Measurements from ENCODE around the gene LYRM2. TPM values are rescaled to one million over a fixed set of nuclear protein-coding genes. Genes with fewer than 3 reads are reported as not detected.
A peak's percentile ranks its signal among the peaks of the same experiment; 100 is the strongest.

The LYRM2 gene
- total RNA-seq, 1 donor from 2014 or later, result 11.3 TPM

GRCh38 chr6:89542866-89543265, 95.7 kb downstream of the LYRM2 start:
- no peak for DNase-seq (ENCODE audit: low read depth)
- peak overlapping the region; percentile 17 for H3K4me3 ChIP-seq (ENCODE audit: low read depth, low read length)
- no peak for TF ChIP-seq CTCF (conservative IDR thresholded peaks at IDR 0.05; ENCODE audit: low read depth, low read length)

GRCh38 chr6:89542081-89542857, 96.3 kb downstream of the LYRM2 start:
- peak overlapping the region; percentile 17 for H3K4me3 ChIP-seq (ENCODE audit: low read depth, low read length)
- DNase-seq (ENCODE audit: low read depth), result no peak
- TF ChIP-seq CTCF (conservative IDR thresholded peaks at IDR 0.05; ENCODE audit: low read depth, low read length), result no peak

GRCh38 chr6:89539779-89540178, 98.8 kb downstream of the LYRM2 start:
- no peak for DNase-seq (ENCODE audit: low read depth)
- TF ChIP-seq CTCF (conservative IDR thresholded peaks at IDR 0.05; ENCODE audit: low read depth, low read length), result no peak
- H3K4me3 ChIP-seq (ENCODE audit: low read depth, low read length), result no peak overlapping the region

- peak; percentile 4 for TF ChIP-seq CTCF (conservative IDR thresholded peaks at IDR 0.05; ENCODE audit: low read depth, low read length)
- no peak for DNase-seq (ENCODE audit: low read depth)
- no peak overlapping the region for H3K4me3 ChIP-seq (ENCODE audit: low read depth, low read length)
These were observed 102.3 kb downstream of the LYRM2 start for GRCh38 chr6:89536231-89536630.

GRCh38 chr6:89530982-89531381, 107.6 kb downstream of the LYRM2 start:
- H3K4me3 ChIP-seq (ENCODE audit: low read depth, low read length), result no peak overlapping the region
- DNase-seq (ENCODE audit: low read depth), result no peak
- TF ChIP-seq CTCF (conservative IDR thresholded peaks at IDR 0.05; ENCODE audit: low read depth, low read length), result no peak

GRCh38 chr6:89528866-89529265, 109.7 kb downstream of the LYRM2 start:
- TF ChIP-seq CTCF (conservative IDR thresholded peaks at IDR 0.05; ENCODE audit: low read depth, low read length), result no peak
- H3K4me3 ChIP-seq (ENCODE audit: low read depth, low read length), result no peak overlapping the region
- DNase-seq (ENCODE audit: low read depth), result no peak

GRCh38 chr6:89527634-89528033, 110.9 kb downstream of the LYRM2 start:
- H3K4me3 ChIP-seq (ENCODE audit: low read depth, low read length), result no peak overlapping the region
- peak; percentile 38 for DNase-seq (ENCODE audit: low read depth)
- TF ChIP-seq CTCF (conservative IDR thresholded peaks at IDR 0.05; ENCODE audit: low read depth, low read length), result no peak

Measured in epithelial cell of proximal tubule (primary cell).